ENCODE measurements around the gene FCMR. TPM values are rescaled to one million over a fixed set of nuclear protein-coding genes. Genes with fewer than 3 reads are reported as not detected.

The FCMR gene
- total and polyA plus RNA-seq, 9 of the 15 experiments (the other 6 are each of a cell fraction or from before 2014, with no cell fraction given) = 0.11 to 0.82 (median 0.20) TPM; not detected in 5

DNA sequence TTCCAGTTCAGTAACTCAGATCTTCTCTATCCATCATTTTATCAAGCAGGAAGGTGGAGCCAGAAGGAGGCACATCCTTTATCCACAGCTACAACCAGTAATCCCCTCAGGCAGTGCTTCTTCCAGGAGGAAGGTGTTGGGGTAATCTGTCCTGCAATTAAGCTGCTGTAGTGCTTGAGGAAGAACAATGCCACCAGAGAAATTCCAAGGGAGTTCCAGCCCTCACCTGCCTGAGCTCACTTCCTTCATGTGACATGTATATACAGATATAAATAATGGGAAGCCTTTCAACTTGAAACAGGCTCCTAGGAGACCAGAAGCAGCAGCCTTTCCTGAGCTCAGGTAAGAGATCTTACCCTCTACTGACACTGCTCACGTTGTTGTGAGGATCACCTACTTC is 58.5 kb downstream of the FCMR start:
- Histone ChIP-seq H3K27ac (ENCODE audit: extremely low read depth, low read depth, low read length) (no peak overlapping the region), H3K79me2 (ENCODE audit: control insufficient read depth, insufficient read depth, low read length) (no peaks in the 10 kb centered on the region), H2AFZ (ENCODE audit: low read depth, low read length) (no peak overlapping the region), H3K36me3 (ENCODE audit: control insufficient read depth, insufficient read depth, low read length) (no peaks in the 10 kb centered on the region), H3K9ac (ENCODE audit: insufficient read depth in 1 of 2, low read depth in 2 of 2, low read length in 2 of 2) (no peak overlapping the region), H3K27me3 (ENCODE audit: control insufficient read depth in 2 of 2, insufficient read depth in 2 of 2, low read length in 2 of 2) (peaks cover 18% of the 10 kb centered on the region in 2 experiments), H3K9me1 (ENCODE audit: control insufficient read depth, insufficient read depth, low read length) (no peaks in the 10 kb centered on the region), H4K20me1 (replicated peaks; ENCODE audit: control insufficient read depth, insufficient read depth, low read length) (no peaks in the 10 kb centered on the region), H3K4me3 (no peak overlapping the region), H3K4me1 (replicated peaks in 1 of 2; ENCODE audit: control insufficient read depth in 2 of 2, insufficient read depth in 2 of 2, low read length in 2 of 2) (peaks cover 0 to 5% of the 10 kb centered on the region in 2 experiments; a peak in 2 of 5 replicates), H3K9me3 (replicated peaks; ENCODE audit: control insufficient read depth, insufficient read depth, low read depth, low read length) (no peaks in the 10 kb centered on the region), H3K4me2 (ENCODE audit: insufficient read depth, low read length) (no peak overlapping the region)
- intact Hi-C loops (cut with micrococcal nuclease) = no loop called here
- ATAC-seq (no peak), DNase-seq (ENCODE audit: extremely low read depth in 1 of 4, low spot score in 3 of 4) (no peak), FAIRE-seq (no peak)
- CTCF ChIA-PET (ENCODE audit: low intra/inter-chr PET ratio) = no interaction called here
- POLR2A ChIA-PET = interaction anchor here (0.7 kb wide), 1 partner anchor 129 kb away, joined by 3 read pairs; no protein-coding TSS in a partner anchor
- no TSS peak for BruUV-seq (replicated peaks)
- in situ Hi-C loops (cut with MboI) = no loop called here
- 0% methylated on average over 1 of the region's 1 CpG for WGBS (ENCODE audit: insufficient coverage, low coverage, missing lambda C conversion rate)
- TF ChIP-seq, protein P1, sequence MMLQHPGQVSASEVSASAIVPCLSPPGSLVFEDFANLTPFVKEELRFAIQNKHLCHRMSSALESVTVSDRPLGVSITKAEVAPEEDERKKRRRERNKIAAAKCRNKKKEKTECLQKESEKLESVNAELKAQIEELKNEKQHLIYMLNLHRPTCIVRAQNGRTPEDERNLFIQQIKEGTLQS (IDR thresholded peaks at IDR 0.05) = no peak
- TF ChIP-seq, protein P1 (CRISPR knock-in tag; conservative IDR thresholded peaks at IDR 0.05) = no peak
- TF ChIP-seq ZFPM2 (CRISPR knock-in tag; IDR thresholded peaks at IDR 0.05) = no peak
- no peak for TF ChIP-seq RB1 (IDR thresholded peaks at IDR 0.05; ENCODE audit: low read depth)
- no peak for TF ChIP-seq ZC3H8 (IDR thresholded peaks at IDR 0.05)
- TF ChIP-seq, protein P2, sequence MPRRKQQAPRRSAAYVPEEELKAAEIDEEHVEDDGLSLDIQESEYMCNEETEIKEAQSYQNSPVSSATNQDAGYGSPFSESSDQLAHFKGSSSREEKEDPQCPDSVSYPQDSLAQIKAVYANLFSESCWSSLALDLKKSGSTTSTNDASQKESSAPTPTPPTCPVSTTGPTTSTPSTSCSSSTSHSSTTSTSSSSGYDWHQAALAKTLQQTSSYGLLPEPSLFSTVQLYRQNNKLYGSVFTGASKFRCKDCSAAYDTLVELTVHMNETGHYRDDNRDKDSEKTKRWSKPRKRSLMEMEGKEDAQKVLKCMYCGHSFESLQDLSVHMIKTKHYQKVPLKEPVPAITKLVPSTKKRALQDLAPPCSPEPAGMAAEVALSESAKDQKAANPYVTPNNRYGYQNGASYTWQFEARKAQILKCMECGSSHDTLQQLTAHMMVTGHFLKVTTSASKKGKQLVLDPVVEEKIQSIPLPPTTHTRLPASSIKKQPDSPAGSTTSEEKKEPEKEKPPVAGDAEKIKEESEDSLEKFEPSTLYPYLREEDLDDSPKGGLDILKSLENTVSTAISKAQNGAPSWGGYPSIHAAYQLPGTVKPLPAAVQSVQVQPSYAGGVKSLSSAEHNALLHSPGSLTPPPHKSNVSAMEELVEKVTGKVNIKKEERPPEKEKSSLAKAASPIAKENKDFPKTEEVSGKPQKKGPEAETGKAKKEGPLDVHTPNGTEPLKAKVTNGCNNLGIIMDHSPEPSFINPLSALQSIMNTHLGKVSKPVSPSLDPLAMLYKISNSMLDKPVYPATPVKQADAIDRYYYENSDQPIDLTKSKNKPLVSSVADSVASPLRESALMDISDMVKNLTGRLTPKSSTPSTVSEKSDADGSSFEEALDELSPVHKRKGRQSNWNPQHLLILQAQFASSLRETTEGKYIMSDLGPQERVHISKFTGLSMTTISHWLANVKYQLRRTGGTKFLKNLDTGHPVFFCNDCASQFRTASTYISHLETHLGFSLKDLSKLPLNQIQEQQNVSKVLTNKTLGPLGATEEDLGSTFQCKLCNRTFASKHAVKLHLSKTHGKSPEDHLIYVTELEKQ (CRISPR knock-in tag; IDR thresholded peaks at IDR 0.05) = no peak
- TF ChIP-seq CBX3 (IDR thresholded peaks at IDR 0.05; ENCODE audit: borderline replicate concordance in 1 of 2, low read length in 2 of 2) = no peak
- no peak for TF ChIP-seq ETS2 (tag; IDR thresholded peaks at IDR 0.05; ENCODE audit: borderline replicate concordance, poor library complexity, severe bottlenecking)
- TF ChIP-seq, protein P3, sequence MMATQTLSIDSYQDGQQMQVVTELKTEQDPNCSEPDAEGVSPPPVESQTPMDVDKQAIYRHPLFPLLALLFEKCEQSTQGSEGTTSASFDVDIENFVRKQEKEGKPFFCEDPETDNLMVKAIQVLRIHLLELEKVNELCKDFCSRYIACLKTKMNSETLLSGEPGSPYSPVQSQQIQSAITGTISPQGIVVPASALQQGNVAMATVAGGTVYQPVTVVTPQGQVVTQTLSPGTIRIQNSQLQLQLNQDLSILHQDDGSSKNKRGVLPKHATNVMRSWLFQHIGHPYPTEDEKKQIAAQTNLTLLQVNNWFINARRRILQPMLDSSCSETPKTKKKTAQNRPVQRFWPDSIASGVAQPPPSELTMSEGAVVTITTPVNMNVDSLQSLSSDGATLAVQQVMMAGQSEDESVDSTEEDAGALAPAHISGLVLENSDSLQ (IDR thresholded peaks at IDR 0.05) = no peak
- TF ChIP-seq ZFP36 (IDR thresholded peaks at IDR 0.05; ENCODE audit: low read depth, low read length, partially characterized antibody) = no peak
- TF ChIP-seq ZBTB49 (CRISPR knock-in tag; IDR thresholded peaks at IDR 0.05; ENCODE audit: borderline replicate concordance) = no peak
- no peak for TF ChIP-seq FOXP1 (CRISPR knock-in tag; IDR thresholded peaks at IDR 0.05)

Data from K562 (cell line).